Lung (tissue), 13 donors: ENCODE data around the gene COPS6. TPM values are rescaled to one million over a fixed set of nuclear protein-coding genes. Genes with fewer than 3 reads are reported as not detected.

Source experiments
- ATAC-seq: fragments of 200-7000 bp; cut with Tn5 transposase; one replicate; pipeline ENCODE4 v1.9.1; 2020; ENCODE audit warnings: moderate number of reproducible peaks; ENCODE audit not compliant: insufficient read depth, low FRiP score
- DNase-seq, 3 donors: peaks; one replicate each; pipeline ENCODE4 v3.0.0-alpha.2; 2013 to 2017
- H3K27ac ChIP-seq, 2 donors: one replicate each; pipeline ENCODE4 v1.5.1; 2013; ENCODE audit warnings: mild to moderate bottlenecking in 2 of 2, moderate library complexity in 2 of 2, control low read depth in 1 of 2, inconsistent platforms in 1 of 2, low read depth in 1 of 2, low read length in 1 of 2
- H3K27me3 ChIP-seq, 3 donors: one replicate each; pipeline ENCODE4 v1.5.1; 2013; ENCODE audit warnings: low read length in 2 of 3; ENCODE audit not compliant: control insufficient read depth in 3 of 3, insufficient read depth in 3 of 3
- H3K36me3 ChIP-seq, 4 donors: one replicate each; pipeline ENCODE4 v1.5.1; 2013; ENCODE audit warnings: low read length in 4 of 4, mild to moderate bottlenecking in 1 of 4, moderate library complexity in 1 of 4; ENCODE audit not compliant: control insufficient read depth in 4 of 4, insufficient read depth in 4 of 4
- H3K4me1 ChIP-seq, 5 donors: one replicate each; pipeline ENCODE4 v1.5.1; 2013; ENCODE audit warnings: low read length in 5 of 5, mild to moderate bottlenecking in 2 of 5, moderate library complexity in 1 of 5; ENCODE audit not compliant: control insufficient read depth in 5 of 5, insufficient read depth in 5 of 5
- H3K4me3 ChIP-seq: one replicate; pipeline ENCODE4 v1.5.1; 2013; ENCODE audit warnings: mild to moderate bottlenecking, control low read depth, moderate library complexity
- H3K9ac ChIP-seq, 2 donors: one replicate each; pipeline ENCODE4 v1.5.1; 2013; ENCODE audit warnings: low read length in 2 of 2, control low read depth in 1 of 2; ENCODE audit not compliant: insufficient read depth in 1 of 2
- H3K9me3 ChIP-seq, 4 donors: one replicate each; pipeline ENCODE4 v1.5.1; 2013; ENCODE audit warnings: low read length in 3 of 4, mild to moderate bottlenecking in 1 of 4, moderate library complexity in 1 of 4; ENCODE audit not compliant: control insufficient read depth in 4 of 4, insufficient read depth in 3 of 4
- WGBS, 2 donors: extraction: QIAGEN DNeasy Blood & Tissue Kit; methylation state at CpG; one replicate each; pipeline ENCODE4 v1.1.7; 2013; 5-methylcytosine and 5-hydroxymethylcytosine counted together
- polyA plus RNA-seq, 2 donors: library from polyadenylated mRNA; stranded (reverse); fragments of 200-250 nt; gene quantifications; one replicate each; pipeline ENCODE4 v1.2.1, GENCODE V29; 2013
- small RNA-seq: library from RNA; depleted of rRNA; stranded (forward); fragments of <200 nt; gene quantifications from one replicate; pipeline ENCODE3, GENCODE V24; 2014; ENCODE audit warnings: low replicate concordance
- total RNA-seq, 2 donors: library from RNA; depleted of rRNA in 1 of 2; stranded (reverse); fragments of >200 nt in 1 of 2; gene quantifications; one replicate each; pipeline ENCODE4 v1.2.1, GENCODE V29; 2014 to 2021
- TF ChIP-seq, protein P1 (sequence below): IDR thresholded peaks from 2 replicates; pipeline ENCODE4 v1.5.1; 2012; ENCODE audit warnings: mild to moderate bottlenecking; ENCODE audit errors: control extremely low read depth, extremely low read depth
- donor health status: control.
- donor health status: control.
- donor health status: Bipolar disorder and iron deficiency.
- donor health status: healthy.
- donor health status: DM: yes; HTN: yes; CAD: no.

COPS6 gene
- total and polyA plus RNA-seq, 4 donors, result 66.1 to 108 (median 89.9) TPM

DNA sequence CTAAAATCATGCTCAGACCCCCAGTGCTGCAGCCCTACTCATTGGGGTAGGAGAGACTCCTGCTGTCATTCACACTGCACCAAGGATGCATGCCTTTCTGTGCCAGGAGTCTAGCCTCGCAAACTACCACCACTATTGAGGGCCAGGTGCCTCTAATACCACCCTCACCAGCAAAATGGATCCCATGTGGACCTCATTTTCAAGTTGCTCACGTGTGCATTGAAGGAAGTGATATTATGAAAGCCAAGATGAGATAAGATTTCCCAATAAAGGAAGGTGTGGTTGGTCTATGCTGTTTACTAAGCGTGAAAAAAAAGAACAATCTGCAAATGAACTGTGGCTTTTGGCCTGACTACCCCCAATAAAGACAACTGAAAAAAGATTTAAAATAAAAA is 52.8 kb downstream of the COPS6 start:
- Histone ChIP-seq H3K27ac (no peak overlapping the region), H3K4me1 (no peaks in the 10 kb centered on the region), H3K36me3 (no peaks in the 10 kb centered on the region), H3K27me3 (no peaks in the 10 kb centered on the region), H3K9me3 (no peaks in the 10 kb centered on the region), H3K4me3 (no peak overlapping the region), H3K9ac (no peak overlapping the region)
- TF ChIP-seq, protein P1, sequence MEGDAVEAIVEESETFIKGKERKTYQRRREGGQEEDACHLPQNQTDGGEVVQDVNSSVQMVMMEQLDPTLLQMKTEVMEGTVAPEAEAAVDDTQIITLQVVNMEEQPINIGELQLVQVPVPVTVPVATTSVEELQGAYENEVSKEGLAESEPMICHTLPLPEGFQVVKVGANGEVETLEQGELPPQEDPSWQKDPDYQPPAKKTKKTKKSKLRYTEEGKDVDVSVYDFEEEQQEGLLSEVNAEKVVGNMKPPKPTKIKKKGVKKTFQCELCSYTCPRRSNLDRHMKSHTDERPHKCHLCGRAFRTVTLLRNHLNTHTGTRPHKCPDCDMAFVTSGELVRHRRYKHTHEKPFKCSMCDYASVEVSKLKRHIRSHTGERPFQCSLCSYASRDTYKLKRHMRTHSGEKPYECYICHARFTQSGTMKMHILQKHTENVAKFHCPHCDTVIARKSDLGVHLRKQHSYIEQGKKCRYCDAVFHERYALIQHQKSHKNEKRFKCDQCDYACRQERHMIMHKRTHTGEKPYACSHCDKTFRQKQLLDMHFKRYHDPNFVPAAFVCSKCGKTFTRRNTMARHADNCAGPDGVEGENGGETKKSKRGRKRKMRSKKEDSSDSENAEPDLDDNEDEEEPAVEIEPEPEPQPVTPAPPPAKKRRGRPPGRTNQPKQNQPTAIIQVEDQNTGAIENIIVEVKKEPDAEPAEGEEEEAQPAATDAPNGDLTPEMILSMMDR, result no peak
- no peak for ATAC-seq
- DNase-seq, result no peak
- 38 to 59% methylated on average over 3 of the region's 3 CpGs for WGBS, 2 donors

Small RNA genes within 50 kb of the gene (small RNA-seq; reads per million reads assigned to genes)
- gene MIR106B, result 114 reads per million, percentile 98 among the genes with 10 or more reads in this experiment
- 1,943 reads per million, percentile 99 among the genes with 10 or more reads in this experiment for gene MIR25
- 651 reads per million, percentile 99 among the genes with 10 or more reads in this experiment for gene MIR93

Other genes starting within 250 kb of the COPS6 start
- gene OR2AE1, start 211.9 kb upstream of the COPS6 start, total RNA-seq, result under 1 TPM; 0.25 to 0.57 TPM
- under 1 TPM in 1 of 2 donors, not detected in 1; 0.03 TPM for gene OR2AE1, start 211.9 kb upstream of the COPS6 start, polyA plus RNA-seq
- 10 to 100 TPM; 26.4 to 34.3 TPM for gene TRIM4, start 169.4 kb upstream of the COPS6 start, total RNA-seq
- 10 to 100 TPM; 14.0 to 17.0 TPM for gene TRIM4, start 169.4 kb upstream of the COPS6 start, polyA plus RNA-seq
- gene GJC3, start 159.3 kb upstream of the COPS6 start, total RNA-seq, result under 1 TPM in 1 of 2 donors, not detected in 1; 0.31 TPM
- gene GJC3, start 159.3 kb upstream of the COPS6 start, polyA plus RNA-seq, result under 1 TPM; 0.07 to 0.22 TPM
- 10 to 100 TPM in 1 of 2 donors, 1 to 10 TPM in 1; 4.1 to 52.8 TPM for gene AZGP1, start 112.9 kb upstream of the COPS6 start, total RNA-seq
- 10 to 100 TPM in 1 of 2 donors, 1 to 10 TPM in 1; 4.2 to 82.8 TPM for gene AZGP1, start 112.9 kb upstream of the COPS6 start, polyA plus RNA-seq
- gene ZKSCAN1, start 73.4 kb upstream of the COPS6 start, total RNA-seq, result 10 to 100 TPM; 50.4 to 54.0 TPM
- gene ZKSCAN1, start 73.4 kb upstream of the COPS6 start, polyA plus RNA-seq, result 1 to 10 TPM; 8.2 to 8.7 TPM
- gene ZSCAN21, start 39.2 kb upstream of the COPS6 start, total RNA-seq, result 10 to 100 TPM in 1 of 2 donors, 1 to 10 TPM in 1; 9.0 to 13.1 TPM
- gene ZSCAN21, start 39.2 kb upstream of the COPS6 start, polyA plus RNA-seq, result 1 to 10 TPM; 4.7 to 5.1 TPM
- 10 to 100 TPM; 29.4 to 30.5 TPM for gene ZNF3, start 7.2 kb upstream of the COPS6 start, total RNA-seq
- gene ZNF3, start 7.2 kb upstream of the COPS6 start, polyA plus RNA-seq, result 10 to 100 TPM; 12.8 to 17.4 TPM
- 10 to 100 TPM; 42.2 to 54.7 TPM for gene MCM7, start 12.4 kb downstream of the COPS6 start, total RNA-seq
- gene MCM7, start 12.4 kb downstream of the COPS6 start, polyA plus RNA-seq, result 10 to 100 TPM; 36.0 to 41.5 TPM
- gene AP4M1, start 12.7 kb downstream of the COPS6 start, total RNA-seq, result 10 to 100 TPM; 15.7 to 24.2 TPM
- 10 to 100 TPM; 14.8 to 18.5 TPM for gene AP4M1, start 12.7 kb downstream of the COPS6 start, polyA plus RNA-seq
- 10 to 100 TPM; 36.1 to 51.5 TPM for gene TAF6, start 30.4 kb downstream of the COPS6 start, total RNA-seq
- gene TAF6, start 30.4 kb downstream of the COPS6 start, polyA plus RNA-seq, result 10 to 100 TPM; 31.5 to 39.8 TPM
- gene CNPY4, start 30.7 kb downstream of the COPS6 start, total RNA-seq, result 10 to 100 TPM; 11.9 to 18.6 TPM
- 10 to 100 TPM in 1 of 2 donors, 1 to 10 TPM in 1; 9.8 to 10.5 TPM for gene CNPY4, start 30.7 kb downstream of the COPS6 start, polyA plus RNA-seq
- 1 to 10 TPM; 2.2 to 2.9 TPM for gene MBLAC1, start 38.0 kb downstream of the COPS6 start, total RNA-seq
- 1 to 10 TPM; 1.7 to 1.9 TPM for gene MBLAC1, start 38.0 kb downstream of the COPS6 start, polyA plus RNA-seq
- 100 to 1,000 TPM in 1 of 2 donors, 10 to 100 TPM in 1; 63.4 to 134 TPM for gene LAMTOR4, start 59.9 kb downstream of the COPS6 start, total RNA-seq
- 100 to 1,000 TPM; 240 to 288 TPM for gene LAMTOR4, start 59.9 kb downstream of the COPS6 start, polyA plus RNA-seq
- gene TRAPPC14, start 69.8 kb downstream of the COPS6 start, total RNA-seq, result 10 to 100 TPM in 1 of 2 donors, 1 to 10 TPM in 1; 9.8 to 27.9 TPM
- 10 to 100 TPM; 19.5 to 19.6 TPM for gene TRAPPC14, start 69.8 kb downstream of the COPS6 start, polyA plus RNA-seq
- gene GAL3ST4, start 79.6 kb downstream of the COPS6 start, total RNA-seq, result 1 to 10 TPM; 6.1 to 8.0 TPM
- gene GAL3ST4, start 79.6 kb downstream of the COPS6 start, polyA plus RNA-seq, result 1 to 10 TPM; 1.5 to 4.2 TPM
- 1 to 10 TPM; 1.4 to 2.1 TPM for gene GPC2, start 88.4 kb downstream of the COPS6 start, total RNA-seq
- gene GPC2, start 88.4 kb downstream of the COPS6 start, polyA plus RNA-seq, result under 1 TPM; 0.61 to 0.68 TPM
- 1 to 10 TPM; 2.0 to 2.1 TPM for gene STAG3, start 88.9 kb downstream of the COPS6 start, total RNA-seq
- 1 to 10 TPM; 2.0 to 2.8 TPM for gene STAG3, start 88.9 kb downstream of the COPS6 start, polyA plus RNA-seq
- gene PVRIG, start 131.0 kb downstream of the COPS6 start, total RNA-seq, result under 1 TPM; 0.52 to 0.82 TPM
- gene PVRIG, start 131.0 kb downstream of the COPS6 start, polyA plus RNA-seq, result 1 to 10 TPM in 1 of 2 donors, under 1 TPM in 1; 0.41 to 1.6 TPM
- not detected for gene SPDYE3, start 218.7 kb downstream of the COPS6 start, total RNA-seq
- gene SPDYE3, start 218.7 kb downstream of the COPS6 start, polyA plus RNA-seq, result under 1 TPM; 0.06 to 0.10 TPM